Measurements from ENCODE around the gene KRT3.
"Not testable (repeated sequence)": the region's sequence is repeated elsewhere in the genome, so short reads cannot be mapped to it uniquely, and the experiment has no call there.

Gene KRT3

GRCh38 chr12:52796839-52797528, 1.1 kb upstream of the KRT3 start:
- no peak for DNase-seq

DNA sequence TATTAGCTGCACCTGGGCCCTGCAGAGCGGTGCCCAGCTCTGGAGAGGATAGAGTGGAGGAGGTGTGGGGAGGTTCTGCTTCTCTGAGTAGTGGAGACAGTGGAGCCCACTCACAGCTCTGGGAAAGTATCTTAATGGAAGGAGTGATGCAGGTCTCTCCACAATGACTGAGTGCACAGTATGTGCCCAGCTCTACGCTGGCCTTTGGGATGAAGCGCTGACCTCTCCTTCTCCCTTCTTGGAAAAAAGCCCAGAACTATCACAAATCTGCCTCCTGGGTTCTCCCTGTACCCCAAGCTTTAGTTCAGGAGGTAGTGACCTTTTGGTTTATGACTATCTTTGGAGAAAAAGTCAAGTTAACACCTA, 495 bp upstream of the KRT3 start:
- no peak for DNase-seq

GRCh38 chr12:52795332-52795674, 614 bp downstream of the KRT3 start:
- DNase-seq = not testable (repeated sequence)

GRCh38 chr12:52794479-52795331, 1.2 kb downstream of the KRT3 start:
- no peak for DNase-seq

- no peak for DNase-seq
These were observed 3.5 kb downstream of the KRT3 start for GRCh38 chr12:52792185-52793029.

DNA sequence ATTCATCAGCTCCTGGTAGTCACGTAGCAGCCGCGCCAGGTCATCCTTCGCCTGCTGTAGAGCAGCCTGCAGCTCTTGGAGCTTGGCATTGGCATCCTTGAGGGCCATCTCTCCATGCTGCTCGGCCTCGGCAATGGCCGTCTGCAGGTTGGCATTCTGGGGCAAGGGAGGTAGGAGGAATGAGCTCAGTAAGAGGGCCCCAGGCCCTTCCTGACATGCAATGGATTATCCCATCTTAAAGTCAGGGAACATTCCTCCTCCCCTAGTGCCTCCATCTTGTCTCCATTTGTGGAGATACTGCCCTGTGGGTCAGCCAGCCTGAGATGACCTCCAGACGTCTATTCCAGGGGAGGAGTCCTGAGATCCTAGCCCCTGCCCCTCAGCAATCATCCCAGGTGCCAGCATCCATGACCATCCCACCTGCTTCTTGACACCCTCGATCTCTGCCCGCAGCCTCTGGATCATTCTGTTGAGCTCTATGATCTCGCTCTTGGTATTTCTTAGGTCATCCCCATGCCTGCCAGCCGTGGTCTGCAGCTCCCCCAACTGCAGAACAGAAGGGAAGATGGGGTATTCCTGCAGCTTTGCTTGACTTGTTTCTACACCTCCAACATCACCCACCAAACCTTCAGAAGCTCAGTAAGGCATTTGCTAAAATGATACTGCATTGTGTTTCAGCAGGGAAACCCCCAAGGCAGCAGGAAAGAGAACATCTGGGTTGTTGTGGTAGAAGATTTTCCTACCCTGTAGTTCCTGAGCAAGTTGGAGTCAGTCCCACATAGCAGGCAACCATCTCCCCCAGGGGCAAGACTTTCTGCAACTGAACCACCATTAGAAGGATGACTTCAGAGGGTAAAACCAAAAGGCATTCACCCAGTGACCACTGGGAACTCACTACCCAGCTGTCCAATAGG, 4.4 kb downstream of the KRT3 start:
- no peak for DNase-seq

- no peak for DNase-seq
These were observed 5.3 kb downstream of the KRT3 start for GRCh38 chr12:52790427-52791270.

DNA sequence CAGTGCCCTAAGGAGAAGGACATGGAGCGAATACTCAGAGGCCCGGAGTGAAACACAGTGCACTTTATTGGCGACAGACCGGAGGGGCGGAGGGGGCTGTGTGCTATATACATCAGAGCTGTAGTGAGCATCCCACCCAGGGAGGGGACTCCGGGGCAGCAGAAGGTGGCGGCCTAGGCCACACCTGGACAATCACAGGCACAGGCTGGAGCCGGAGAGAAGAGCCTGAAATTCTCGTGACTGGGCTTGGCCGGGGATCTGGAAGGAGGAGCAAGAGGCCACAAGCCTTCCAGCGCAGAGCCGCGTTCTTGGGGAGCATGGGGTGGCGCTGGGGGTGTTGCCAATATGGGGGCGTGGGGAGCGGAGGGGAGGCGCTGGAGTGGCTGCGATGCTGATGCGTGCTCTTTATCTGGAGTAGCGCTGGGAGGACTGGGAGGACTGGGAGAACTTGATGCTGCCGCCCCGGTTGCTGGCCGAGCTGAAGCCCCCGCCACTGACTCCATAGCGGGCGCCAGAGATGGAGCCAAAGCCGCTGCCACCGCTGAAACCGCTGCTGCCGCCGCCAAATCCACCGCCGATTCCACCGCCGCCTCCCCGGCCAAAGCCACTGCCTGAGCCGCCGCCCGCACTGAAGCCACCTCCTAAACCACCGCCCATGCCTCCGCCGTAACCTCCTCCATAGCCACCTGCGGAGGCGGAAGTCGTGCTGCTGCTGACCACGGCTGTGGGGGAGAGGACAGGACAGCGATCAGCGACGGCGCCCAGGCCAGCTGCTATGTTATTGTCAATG, 6.1 kb downstream of the KRT3 start:
- peak; percentile 44 for DNase-seq

GRCh38 chr12:52788876-52789636, 6.9 kb downstream of the KRT3 start:
- no peak for DNase-seq

GRCh38 chr12:52788192-52788875, 7.6 kb downstream of the KRT3 start:
- no peak for DNase-seq

DNA sequence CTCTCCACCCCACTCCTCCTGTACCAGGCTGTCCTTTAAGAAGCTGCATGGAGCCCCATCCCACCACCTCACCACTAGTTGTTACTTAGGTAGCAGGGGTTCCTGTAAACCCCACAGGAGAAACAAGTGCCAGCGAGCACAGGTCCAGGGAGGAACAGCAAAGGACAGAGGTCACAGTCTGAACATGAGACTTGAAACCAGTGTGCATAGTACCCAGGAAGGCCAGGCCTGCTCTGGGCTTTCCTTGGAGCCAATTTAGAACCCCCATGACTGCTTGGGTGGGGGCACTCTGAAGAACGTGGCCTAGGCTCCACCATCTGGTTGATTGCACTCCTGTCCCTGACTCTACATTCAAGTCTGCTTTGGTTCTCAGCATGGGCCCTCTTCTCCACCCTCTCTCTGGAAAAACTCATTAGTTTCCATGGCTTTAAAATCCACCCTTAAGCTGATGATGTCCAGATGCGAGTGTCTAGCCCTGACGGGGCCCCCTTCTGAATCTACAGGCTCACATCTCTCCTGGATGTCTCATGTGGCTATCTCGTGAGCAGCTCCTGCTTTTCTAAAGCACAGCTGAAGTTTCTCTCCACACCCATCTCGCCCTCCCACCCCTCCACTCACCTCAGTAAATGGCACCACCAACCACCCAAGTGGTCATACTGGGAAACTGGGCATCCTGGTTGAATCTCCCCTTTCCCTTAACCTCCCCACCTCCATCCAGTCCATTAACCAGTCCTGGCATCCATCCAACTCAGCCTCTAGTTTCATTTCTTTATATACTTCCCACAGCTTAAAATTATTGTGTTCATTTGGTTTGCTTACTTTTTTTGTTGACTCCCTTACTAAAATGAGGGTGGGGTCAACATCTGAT, 8.4 kb downstream of the KRT3 start:
- DNase-seq = peak; percentile 44

DNA sequence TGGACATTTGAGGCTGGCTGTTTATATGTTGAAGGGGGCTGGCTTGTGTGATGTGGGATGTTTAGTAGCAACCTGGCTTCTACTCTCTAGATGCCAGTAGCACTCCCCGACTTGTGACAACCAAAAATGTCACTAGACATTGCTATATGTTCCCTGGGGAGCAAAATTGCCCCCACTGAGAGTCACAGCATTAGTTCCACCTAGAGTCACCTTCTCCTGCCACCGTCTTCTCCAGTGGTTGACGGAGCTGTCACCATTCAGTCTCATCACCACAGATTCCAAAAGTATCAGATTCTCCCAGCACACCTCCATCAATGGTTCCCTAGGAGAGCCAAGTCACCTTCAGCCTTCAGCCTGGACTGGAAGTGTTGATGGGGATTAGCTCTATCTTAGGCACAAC, 11.0 kb downstream of the KRT3 start:
- DNase-seq = no peak

- DNase-seq = no peak
These were observed 12.2 kb downstream of the KRT3 start for GRCh38 chr12:52783563-52784316.

DNA sequence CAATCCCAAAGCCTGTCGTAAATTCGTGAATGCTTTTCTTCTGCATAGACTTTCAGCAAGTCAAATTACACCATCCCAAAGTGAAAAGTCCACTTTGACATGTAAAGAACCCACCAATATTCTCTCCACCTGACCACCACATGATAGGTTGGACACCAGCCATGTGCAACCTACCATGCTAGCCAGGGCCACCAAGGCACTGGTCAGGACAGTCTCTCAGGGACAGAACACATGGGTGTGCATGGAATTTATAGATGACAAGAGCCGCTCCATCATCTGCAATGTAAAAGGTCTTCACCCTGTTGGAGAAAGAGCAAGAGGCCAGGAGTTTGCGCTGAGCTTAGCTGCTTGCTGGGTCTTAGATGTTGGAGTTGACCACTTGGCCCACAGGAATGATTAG, 13.4 kb downstream of the KRT3 start:
- no peak for DNase-seq

GRCh38 chr12:52781399-52782082, 14.4 kb downstream of the KRT3 start:
- DNase-seq = no peak

DNA sequence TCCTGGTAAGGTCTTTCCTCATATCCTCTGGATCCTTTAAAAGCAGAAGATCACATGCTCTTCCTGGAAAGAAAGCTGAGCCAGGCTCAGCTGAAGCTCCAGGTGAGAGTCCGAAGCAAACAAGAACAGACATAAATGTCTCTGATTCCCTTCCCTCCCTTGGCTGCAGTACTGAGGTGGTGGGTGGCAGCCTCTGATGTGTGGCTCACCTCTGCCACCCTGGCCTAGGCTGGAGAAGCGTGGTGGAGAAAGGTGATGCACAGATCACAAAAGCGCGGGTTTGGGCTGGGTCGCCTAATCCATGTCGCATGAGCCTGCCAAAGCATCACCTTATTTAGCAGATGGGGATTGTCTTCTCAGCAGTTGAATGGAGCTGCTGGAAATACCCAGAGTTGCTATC, 16.0 kb downstream of the KRT3 start:
- DNase-seq = no peak

- no peak for DNase-seq
These were observed 17.1 kb downstream of the KRT3 start for GRCh38 chr12:52778833-52779232.
